Measurements from ENCODE around the gene PFDN4.

The PFDN4 gene

DNA sequence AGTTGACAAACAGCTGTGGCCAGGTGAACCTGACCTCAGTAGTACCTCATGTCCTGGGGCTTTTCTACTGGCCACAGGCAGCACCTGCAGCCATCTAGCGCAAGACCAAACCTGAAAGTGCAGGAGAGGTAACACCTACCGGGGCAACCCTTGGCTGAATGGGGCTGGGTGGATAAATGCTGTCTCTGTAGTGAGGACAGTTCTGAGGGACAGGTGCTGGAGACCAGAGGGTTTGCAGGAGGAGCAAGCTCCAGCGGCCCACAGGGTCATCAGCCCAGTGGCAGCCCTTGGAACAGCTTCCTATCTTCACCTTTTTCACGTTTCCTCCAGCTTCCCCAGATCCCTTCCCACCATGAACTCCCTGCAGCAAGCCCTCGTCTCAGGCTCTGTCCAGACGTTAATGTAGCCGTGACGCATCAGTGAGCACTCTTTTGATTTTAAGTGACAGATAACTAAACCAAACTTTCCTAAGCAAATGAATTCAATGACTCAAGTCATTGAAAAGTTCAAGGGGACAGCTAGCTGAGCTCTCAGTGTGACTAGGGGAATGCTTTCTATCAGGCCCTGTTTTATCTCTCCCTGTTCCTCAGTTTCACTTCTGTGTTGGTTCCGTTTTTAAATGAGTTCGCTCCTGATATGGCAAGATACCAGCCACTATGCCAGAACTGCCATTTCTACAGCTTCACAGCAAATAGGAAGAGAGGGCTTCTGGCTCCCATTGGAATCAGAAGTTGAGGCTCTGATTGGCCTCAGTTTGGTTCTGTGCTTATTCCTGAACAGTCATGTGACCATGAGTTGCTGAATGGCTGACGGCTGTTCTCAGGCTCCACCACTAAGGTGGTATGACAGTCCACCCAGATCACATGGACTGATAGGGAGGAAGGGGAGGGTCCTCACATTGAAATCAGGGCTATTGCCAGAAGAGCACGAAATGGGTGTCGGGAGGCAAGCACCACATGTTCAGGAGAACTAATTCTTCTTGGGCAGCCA lies 12.1 kb upstream of the PFDN4 start:
- peak overlapping the region; percentile 40; the same call in 1 of the 2 replicates for H2AFZ ChIP-seq (ENCODE audit: low read depth, low read length)
- H4K20me1 ChIP-seq (ENCODE audit: insufficient read depth, low read length) = no peaks in the 10 kb centered on the region
- peak overlapping the region; percentile 59 for H3K4me3 ChIP-seq (ENCODE audit: low read length)
- H3K36me3 ChIP-seq (replicated peaks; ENCODE audit: low read depth, low read length) = no peaks in the 10 kb centered on the region
- no peaks in the 10 kb centered on the region for H3K9me3 ChIP-seq (ENCODE audit: insufficient read depth, low read length)
- peak overlapping the region; percentile 82 for H3K4me2 ChIP-seq (ENCODE audit: low read length)
- H3K27ac ChIP-seq (ENCODE audit: low read length) = no peak overlapping the region
- H3K79me2 ChIP-seq (ENCODE audit: low read length) = no peaks in the 10 kb centered on the region
- peaks cover 26% of the 10 kb centered on the region for H3K27me3 ChIP-seq (ENCODE audit: low read depth, low read length)
- H3K4me1 ChIP-seq (ENCODE audit: low read length) = peaks cover 24% of the 10 kb centered on the region
- peak overlapping the region; percentile 14; the same call in 1 of the 2 replicates for H3K9ac ChIP-seq (ENCODE audit: low read length)
- TF ChIP-seq, protein P1, sequence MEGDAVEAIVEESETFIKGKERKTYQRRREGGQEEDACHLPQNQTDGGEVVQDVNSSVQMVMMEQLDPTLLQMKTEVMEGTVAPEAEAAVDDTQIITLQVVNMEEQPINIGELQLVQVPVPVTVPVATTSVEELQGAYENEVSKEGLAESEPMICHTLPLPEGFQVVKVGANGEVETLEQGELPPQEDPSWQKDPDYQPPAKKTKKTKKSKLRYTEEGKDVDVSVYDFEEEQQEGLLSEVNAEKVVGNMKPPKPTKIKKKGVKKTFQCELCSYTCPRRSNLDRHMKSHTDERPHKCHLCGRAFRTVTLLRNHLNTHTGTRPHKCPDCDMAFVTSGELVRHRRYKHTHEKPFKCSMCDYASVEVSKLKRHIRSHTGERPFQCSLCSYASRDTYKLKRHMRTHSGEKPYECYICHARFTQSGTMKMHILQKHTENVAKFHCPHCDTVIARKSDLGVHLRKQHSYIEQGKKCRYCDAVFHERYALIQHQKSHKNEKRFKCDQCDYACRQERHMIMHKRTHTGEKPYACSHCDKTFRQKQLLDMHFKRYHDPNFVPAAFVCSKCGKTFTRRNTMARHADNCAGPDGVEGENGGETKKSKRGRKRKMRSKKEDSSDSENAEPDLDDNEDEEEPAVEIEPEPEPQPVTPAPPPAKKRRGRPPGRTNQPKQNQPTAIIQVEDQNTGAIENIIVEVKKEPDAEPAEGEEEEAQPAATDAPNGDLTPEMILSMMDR (IDR thresholded peaks at IDR 0.05; ENCODE audit: low read depth, low read length) = no peak
- TF ChIP-seq EZH2phosphoT487 (IDR thresholded peaks at IDR 0.05; ENCODE audit: low read depth) = no peak

DNA sequence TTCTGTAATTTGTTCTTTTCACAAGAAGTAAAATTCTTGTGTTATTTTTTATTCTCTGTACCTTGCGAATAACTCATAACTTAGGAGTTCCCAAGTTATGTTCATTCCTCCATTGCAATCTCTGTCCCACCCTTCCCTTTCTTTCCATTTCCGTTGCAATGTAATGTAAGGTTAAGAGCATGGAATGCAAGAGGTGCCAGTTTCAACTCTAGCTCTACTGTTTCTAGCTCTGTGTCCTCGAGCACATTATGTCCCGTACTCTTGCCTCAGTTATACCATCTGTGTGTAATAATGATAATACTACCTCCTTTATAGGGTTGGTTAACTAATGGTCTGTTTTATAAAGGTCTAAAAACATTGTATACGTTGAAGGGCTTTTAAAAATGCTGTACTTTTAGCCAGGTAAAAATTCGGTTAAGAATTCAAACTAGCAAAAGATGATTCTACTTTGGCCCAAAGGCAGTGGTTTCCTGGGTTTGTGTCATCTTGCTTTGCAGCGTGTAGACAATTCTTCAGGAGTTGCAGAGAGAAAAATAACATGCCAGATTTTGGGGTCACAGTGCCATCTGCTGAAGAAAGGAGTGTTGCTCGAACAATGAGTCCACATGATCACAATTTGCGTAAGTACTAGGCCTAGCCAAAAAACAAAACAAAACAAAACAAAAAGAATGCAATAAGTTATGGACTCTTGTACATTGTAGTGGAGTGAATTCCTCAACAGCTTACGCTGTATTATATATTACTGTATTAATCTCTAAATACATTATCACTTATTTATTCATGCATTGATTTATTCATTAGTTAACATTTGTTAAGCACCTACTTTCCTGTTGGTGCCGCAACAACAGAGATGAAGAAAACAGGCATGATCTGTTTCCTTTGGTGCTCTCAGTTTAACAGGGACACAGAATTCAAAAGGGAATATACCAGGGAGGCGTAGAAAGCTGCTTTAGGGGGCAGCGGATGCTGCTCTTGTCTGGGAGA lies 10.0 kb upstream of the PFDN4 start:
- H3K9ac ChIP-seq (ENCODE audit: low read length) = no peak overlapping the region
- H3K4me3 ChIP-seq (ENCODE audit: low read length) = no peak overlapping the region
- H3K9me3 ChIP-seq (ENCODE audit: insufficient read depth, low read length) = no peaks in the 10 kb centered on the region
- TF ChIP-seq, protein P1 (IDR thresholded peaks at IDR 0.05; ENCODE audit: low read depth, low read length) = peak; percentile 73
- TF ChIP-seq EZH2phosphoT487 (IDR thresholded peaks at IDR 0.05; ENCODE audit: low read depth) = no peak
- peaks cover 33% of the 10 kb centered on the region for H3K4me1 ChIP-seq (ENCODE audit: low read length)
- no peaks in the 10 kb centered on the region for H3K79me2 ChIP-seq (ENCODE audit: low read length)
- H3K4me2 ChIP-seq (ENCODE audit: low read length) = no peak overlapping the region
- no peaks in the 10 kb centered on the region for H3K36me3 ChIP-seq (replicated peaks; ENCODE audit: low read depth, low read length)
- H4K20me1 ChIP-seq (ENCODE audit: insufficient read depth, low read length) = no peaks in the 10 kb centered on the region
- H2AFZ ChIP-seq (ENCODE audit: low read depth, low read length) = no peak overlapping the region
- no peak overlapping the region for H3K27ac ChIP-seq (ENCODE audit: low read length)
- peaks cover 22% of the 10 kb centered on the region for H3K27me3 ChIP-seq (ENCODE audit: low read depth, low read length)

DNA sequence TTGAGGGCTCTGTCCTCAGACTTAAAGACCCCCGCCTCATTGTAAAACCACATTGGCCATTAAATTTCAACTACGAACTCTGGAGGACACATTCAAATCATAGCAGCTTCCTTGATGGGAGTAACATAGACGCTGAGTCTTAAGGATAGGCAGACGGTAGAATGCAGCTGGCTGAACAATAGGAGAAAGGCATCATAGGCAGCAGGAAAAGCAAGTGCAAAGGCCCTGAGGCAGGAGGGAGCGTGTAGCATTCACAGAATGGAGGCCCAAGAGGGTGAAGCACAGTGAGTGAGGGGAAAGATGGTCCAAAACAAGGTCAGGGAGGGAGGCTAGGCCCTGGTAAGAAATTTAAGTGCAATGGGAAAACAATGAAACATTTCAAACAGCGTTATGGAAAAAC lies 8.6 kb upstream of the PFDN4 start:
- no peaks in the 10 kb centered on the region for H3K36me3 ChIP-seq (replicated peaks; ENCODE audit: low read depth, low read length)
- peak overlapping the region; percentile 2; the same call in 1 of the 2 replicates for H3K4me2 ChIP-seq (ENCODE audit: low read length)
- H3K9me3 ChIP-seq (ENCODE audit: insufficient read depth, low read length) = no peaks in the 10 kb centered on the region
- TF ChIP-seq, protein P1 (IDR thresholded peaks at IDR 0.05; ENCODE audit: low read depth, low read length) = no peak
- no peak for TF ChIP-seq EZH2phosphoT487 (IDR thresholded peaks at IDR 0.05; ENCODE audit: low read depth)
- no peaks in the 10 kb centered on the region for H3K79me2 ChIP-seq (ENCODE audit: low read length)
- H3K27ac ChIP-seq (ENCODE audit: low read length) = no peak overlapping the region
- peaks cover 33% of the 10 kb centered on the region for H3K4me1 ChIP-seq (ENCODE audit: low read length)
- H4K20me1 ChIP-seq (ENCODE audit: insufficient read depth, low read length) = no peaks in the 10 kb centered on the region
- no peak overlapping the region for H2AFZ ChIP-seq (ENCODE audit: low read depth, low read length)
- no peak overlapping the region for H3K9ac ChIP-seq (ENCODE audit: low read length)
- peaks cover 19% of the 10 kb centered on the region for H3K27me3 ChIP-seq (ENCODE audit: low read depth, low read length)
- H3K4me3 ChIP-seq (ENCODE audit: low read length) = no peak overlapping the region

Measured in OCI-LY3 (cell line).